H1 (cell line): ENCODE results near the gene PLA2G4A. TPM values are rescaled to one million over a fixed set of nuclear protein-coding genes. Genes with fewer than 3 reads are reported as not detected.

Experiments used
- CHD1 ChIP-seq: IDR thresholded peaks from 2 replicates; pipeline ENCODE4 v1.6.1; 2012; ENCODE audit warnings: low read depth, low read length, improper control_type of control experiment
- CHD2 ChIP-seq: IDR thresholded peaks from 2 replicates; pipeline ENCODE4 v1.6.1; 2012; ENCODE audit warnings: low read length, improper control_type of control experiment
- CREB1 ChIP-seq: IDR thresholded peaks from 2 replicates; pipeline ENCODE4 v1.6.1; 2012; ENCODE audit warnings: inconsistent platforms
- EP300 ChIP-seq, 2 experiments: IDR thresholded peaks; 1 replicate in 1 of 2; 2 replicates in 1 of 2; pipeline ENCODE4 v1.6.1; 2011 to 2012; ENCODE audit warnings: low read depth in 2 of 2, low read length in 2 of 2, mild to moderate bottlenecking in 2 of 2, borderline replicate concordance in 1 of 2, inconsistent platforms in 1 of 2, moderate library complexity in 1 of 2
- KDM1A ChIP-seq: fragments of 200-600, 300-600 bp; sonication (generic); IDR thresholded peaks from 2 replicates; pipeline ENCODE4 v1.7.1; 2016; ENCODE audit warnings: mild to moderate bottlenecking, low read length, borderline replicate concordance
- POU5F1 ChIP-seq: IDR thresholded peaks from 2 replicates; pipeline ENCODE4 v1.6.1; 2011; ENCODE audit warnings: low read depth, mild to moderate bottlenecking, low read length, moderate library complexity
- RBBP5 ChIP-seq: IDR thresholded peaks from 2 replicates; pipeline ENCODE4 v1.7.1; 2012; ENCODE audit warnings: low read depth, mild to moderate bottlenecking, inconsistent platforms, low read length, moderate library complexity, borderline replicate concordance
- SAP30 ChIP-seq: fragments of 300-600 bp; sonication (generic); IDR thresholded peaks from 2 replicates; pipeline ENCODE4 v1.7.1; 2012; ENCODE audit warnings: low read length, moderate library complexity, mild to moderate bottlenecking, inconsistent platforms; ENCODE audit not compliant: insufficient read depth, insufficient replicate concordance
- SIRT6 ChIP-seq: IDR thresholded peaks from one replicate; pipeline ENCODE4 v1.7.1; 2012; ENCODE audit warnings: low read length, inconsistent platforms
- SRF ChIP-seq: IDR thresholded peaks from 2 replicates; pipeline ENCODE4 v1.6.1; 2011; ENCODE audit warnings: mild to moderate bottlenecking, low read depth, low read length, moderate library complexity
- SUZ12 ChIP-seq: fragments of 200-600 bp; sonication (generic); IDR thresholded peaks from 2 replicates; pipeline ENCODE4 v1.6.1; 2012; ENCODE audit warnings: mild to moderate bottlenecking, inconsistent platforms, low read length, moderate library complexity, mixed read lengths
- polyA plus RNA-seq, 7 experiments: library from polyadenylated mRNA; depleted of rRNA in 3 of 7; stranded (reverse) in 5 of 7; unstranded in 2 of 7; fragments of >200 nt in 5 of 7; fragments of 200-250 nt in 2 of 7; gene quantifications; 1 replicate in 5 of 7; 2 replicates in 1 of 7; 4 replicates in 1 of 7; pipeline versions ENCODE4 v1.2.1 to v1.2.3, GENCODE V29; 2011 to 2013; ENCODE audit warnings: missing spikeins in 2 of 7, mixed read lengths in 2 of 7
- total RNA-seq: library from RNA; stranded (reverse); fragmentation: NEBNext Ultra II Directional; extraction: Animal tissue kit (Norgen Biotek cat#: 25700); gene quantifications from 2 replicates; pipeline ENCODE4 v1.2.1, GENCODE V29; 2021

Gene PLA2G4A
- total and polyA plus RNA-seq, 2 of the 8 experiments (the other 6 are each of a cell fraction or from before 2014, with no cell fraction given): 0.63 to 1.4 TPM

GRCh38 chr1:186849826-186850225 is 21.1 kb downstream of the PLA2G4A start (continued):
- no peak for TF ChIP-seq POU5F1
- no peak for TF ChIP-seq SIRT6
- no peak for TF ChIP-seq CHD1
- TF ChIP-seq SRF: no peak
- no peak for TF ChIP-seq SUZ12
- no peak for TF ChIP-seq KDM1A
- no peak for TF ChIP-seq CREB1
- TF ChIP-seq CHD2: no peak
- TF ChIP-seq RBBP5: no peak
- no peak for TF ChIP-seq EP300 (IDR thresholded peaks at IDR 0.05; ENCODE audit: borderline replicate concordance in 1 of 2, low read depth in 2 of 2, low read length in 2 of 2)
- TF ChIP-seq SAP30: no peak
